GM18505 (cell line): ENCODE measurements around the gene SMARCC1.

Experiments used
- ATAC-seq: cut with Tn5 transposase; IDR thresholded peaks from one replicate; pipeline ENCODE4 v1.9.1; 2021; ENCODE audit not compliant: unreplicated experiment
- POLR2A ChIP-seq: IDR thresholded peaks from 4 replicates; pipeline ENCODE4 v1.6.1; 2011; ENCODE audit warnings: borderline replicate concordance; ENCODE audit not compliant: insufficient read depth, insufficient read length; ENCODE audit errors: extremely low read depth

The SMARCC1 gene

DNA sequence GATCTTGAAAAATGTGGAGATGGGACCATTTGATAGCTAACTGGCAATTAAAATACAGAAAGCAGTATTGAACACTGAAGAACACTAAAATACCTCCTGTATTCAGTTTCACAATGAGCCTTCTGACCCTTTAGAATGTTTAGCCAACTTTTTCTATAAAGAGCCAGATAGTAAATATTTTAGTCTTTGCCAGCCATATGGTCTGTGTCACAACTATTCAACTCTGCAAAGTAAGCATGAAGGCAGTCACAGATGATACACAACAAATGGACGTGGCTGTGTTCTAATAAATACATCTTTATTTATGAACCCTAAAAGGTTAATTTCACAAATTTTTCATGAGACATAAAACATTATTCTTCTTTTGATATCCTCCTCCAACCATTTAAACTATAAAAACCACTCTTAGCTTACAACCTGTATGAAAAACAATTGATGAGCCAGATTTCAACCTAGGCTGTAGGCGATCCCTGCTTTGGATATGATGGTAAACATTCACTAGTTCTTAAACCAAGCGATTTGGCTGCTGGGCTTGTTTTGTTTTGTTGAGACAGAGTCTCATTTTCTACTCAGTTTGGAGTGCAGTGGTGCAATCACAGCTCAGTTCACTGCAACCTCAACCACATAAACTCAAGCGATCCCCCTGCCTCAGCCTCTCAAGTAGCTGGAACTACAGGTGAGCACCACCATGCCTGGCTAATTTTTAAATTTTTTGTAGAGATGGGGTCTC is 189.5 kb downstream of the SMARCC1 start:
- no peak for TF ChIP-seq POLR2A
- ATAC-seq = no peak

DNA sequence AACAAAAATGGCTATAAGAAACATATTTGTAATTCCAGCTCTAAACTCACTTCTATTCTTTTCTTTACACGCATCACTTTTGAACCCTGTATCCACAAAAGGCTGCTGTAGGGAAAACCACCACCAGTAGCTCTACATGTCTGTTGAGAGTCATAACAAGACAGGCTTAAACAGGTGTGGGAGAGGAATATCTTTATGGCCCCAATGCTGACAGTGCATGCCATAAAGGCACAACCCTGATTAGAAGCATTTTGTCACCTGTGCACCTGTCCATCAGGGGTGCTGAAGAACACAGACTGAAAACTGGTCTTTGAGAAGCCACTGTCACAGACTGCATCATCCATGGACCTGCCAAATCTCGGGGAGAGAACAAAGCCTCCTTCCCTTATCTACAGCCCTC is 191.5 kb downstream of the SMARCC1 start:
- TF ChIP-seq POLR2A = no peak
- no peak for ATAC-seq

DNA sequence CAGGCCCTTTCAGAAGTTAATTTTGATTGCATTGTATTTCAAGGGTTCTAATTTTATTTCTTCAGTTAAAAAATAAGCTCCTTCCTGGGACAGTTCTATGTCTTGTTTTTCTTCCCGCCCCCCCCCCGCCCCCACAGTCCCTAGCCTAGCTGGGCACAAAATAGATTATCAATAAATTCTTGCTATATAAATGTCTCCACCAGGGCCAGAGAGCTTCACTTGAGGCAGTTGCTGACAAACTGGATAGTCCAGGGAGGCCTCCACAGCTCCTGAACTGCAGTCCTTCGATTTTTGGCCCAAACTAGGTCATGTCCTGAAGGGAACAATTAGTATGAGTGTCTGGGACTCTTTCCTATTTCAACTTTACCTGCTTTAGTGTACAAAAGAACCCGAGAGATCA is 193.1 kb downstream of the SMARCC1 start:
- no peak for TF ChIP-seq POLR2A
- no peak for ATAC-seq

DNA sequence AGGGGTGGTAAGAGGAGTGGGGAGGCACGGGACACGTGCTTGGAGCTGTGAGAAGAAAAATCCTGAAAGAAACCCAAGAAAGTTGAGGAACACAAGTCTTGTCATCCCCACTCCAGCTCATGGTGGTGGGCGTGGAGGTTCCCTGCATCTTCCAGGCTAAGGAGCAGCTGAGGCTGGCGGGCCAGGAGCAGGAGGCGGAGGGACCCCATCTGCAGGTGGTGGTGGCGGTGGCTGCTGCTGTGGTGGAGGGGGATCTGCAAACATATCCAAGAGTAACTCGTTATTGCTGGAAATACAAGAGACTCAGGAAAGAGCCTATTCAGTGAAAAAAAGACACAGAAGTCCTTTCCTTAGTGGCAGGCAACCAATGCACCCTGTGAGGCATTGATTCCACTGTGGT is 193.6 kb downstream of the SMARCC1 start:
- ATAC-seq = no peak
- no peak for TF ChIP-seq POLR2A

DNA sequence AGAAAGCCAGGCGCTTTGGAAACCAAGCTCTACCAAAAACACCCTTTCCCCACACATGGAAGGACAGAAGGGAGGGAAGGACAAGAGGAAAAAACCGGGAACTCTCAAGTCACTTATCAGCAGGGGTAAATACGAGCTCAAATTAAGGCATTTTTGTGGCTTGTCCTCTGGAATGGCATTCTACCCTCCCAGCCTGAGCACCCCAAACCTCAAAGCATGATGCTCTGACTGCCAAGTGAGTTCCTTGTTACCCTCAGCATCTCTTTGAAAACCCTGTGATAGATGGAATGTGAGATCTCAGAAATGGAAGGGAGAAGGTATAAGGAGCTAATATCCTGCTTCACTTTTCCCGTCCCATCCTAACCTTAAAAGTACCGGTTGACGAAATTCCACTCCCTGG is 194.9 kb downstream of the SMARCC1 start:
- ATAC-seq = no peak
- no peak for TF ChIP-seq POLR2A

DNA sequence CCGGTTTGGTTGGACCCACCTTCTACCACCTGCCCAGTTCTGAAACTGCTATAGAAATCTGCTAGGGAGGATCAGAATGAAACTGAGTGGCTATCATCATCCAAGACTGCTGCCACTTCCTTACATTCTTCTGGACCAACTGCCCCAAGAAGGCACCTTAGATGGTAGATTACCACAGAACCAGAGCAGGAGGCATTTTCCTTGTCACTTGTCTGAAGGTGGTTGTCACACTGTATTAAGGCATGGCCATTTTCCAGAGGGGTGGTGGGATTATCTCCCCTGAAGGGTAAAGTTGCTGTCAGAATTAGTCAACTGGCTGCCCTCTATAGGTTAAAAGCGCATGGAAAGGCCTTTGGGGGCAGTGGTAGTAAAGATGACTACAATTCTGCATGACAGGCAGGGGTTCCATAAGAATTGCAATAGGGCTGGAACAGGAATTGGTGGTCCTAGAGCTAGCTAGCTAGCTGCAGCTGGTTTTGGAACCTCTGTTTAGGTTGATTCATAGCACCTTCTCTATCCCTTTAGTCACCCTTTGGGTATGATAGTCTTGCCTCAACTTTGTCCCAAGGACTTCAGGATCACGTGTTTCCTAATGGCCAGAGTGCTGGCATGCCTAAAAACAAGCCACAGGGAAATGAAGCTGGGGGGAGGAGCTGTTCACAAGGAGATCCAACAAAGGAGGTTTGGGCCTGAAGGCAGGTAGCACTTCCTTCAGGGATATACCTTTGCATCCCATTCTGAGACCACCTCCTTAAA is 198.2 kb downstream of the SMARCC1 start:
- TF ChIP-seq POLR2A = no peak

DNA sequence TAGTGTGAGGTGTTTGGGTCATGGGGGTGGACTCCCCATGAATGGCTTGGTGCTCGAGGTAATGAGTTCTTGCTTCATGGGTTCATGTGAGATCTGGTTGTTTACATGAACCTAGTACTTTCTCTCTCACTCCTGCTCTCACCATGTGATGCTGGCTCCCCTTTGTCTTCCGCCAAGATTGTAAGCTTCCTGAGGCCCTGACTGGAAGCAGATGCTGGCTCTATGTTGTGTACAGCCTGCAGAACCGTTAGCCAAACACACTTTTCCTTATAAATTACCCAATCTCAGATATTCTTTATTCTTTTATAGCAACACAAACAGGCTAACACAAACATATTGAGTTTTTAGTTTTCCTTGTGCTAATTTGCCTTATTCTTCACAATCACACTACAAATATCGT is 199.9 kb downstream of the SMARCC1 start:
- no peak for TF ChIP-seq POLR2A
- ATAC-seq = no peak

More for the DNA sequence above, 198.2 kb downstream of the SMARCC1 start:
- no peak for ATAC-seq

DNA sequence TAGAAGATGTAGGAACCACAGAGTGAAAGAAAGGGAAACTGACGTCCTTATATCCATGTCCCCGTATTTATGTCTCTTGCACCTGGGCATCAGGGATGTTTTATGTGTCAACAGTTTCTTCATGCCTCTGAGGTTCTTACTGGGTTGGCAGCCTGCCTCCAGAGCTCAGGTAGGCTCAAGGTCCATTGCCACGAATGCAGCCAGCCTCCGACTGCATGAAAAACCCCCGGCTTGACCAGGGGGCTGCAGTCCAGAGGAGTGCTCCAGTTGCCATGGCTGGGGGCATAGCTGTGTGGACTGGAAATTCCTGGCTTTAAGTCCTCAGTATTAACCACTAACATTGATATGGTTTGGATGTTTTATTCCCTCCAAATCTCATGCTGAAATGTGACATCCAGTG is 200.3 kb downstream of the SMARCC1 start:
- no peak for ATAC-seq
- TF ChIP-seq POLR2A = no peak

DNA sequence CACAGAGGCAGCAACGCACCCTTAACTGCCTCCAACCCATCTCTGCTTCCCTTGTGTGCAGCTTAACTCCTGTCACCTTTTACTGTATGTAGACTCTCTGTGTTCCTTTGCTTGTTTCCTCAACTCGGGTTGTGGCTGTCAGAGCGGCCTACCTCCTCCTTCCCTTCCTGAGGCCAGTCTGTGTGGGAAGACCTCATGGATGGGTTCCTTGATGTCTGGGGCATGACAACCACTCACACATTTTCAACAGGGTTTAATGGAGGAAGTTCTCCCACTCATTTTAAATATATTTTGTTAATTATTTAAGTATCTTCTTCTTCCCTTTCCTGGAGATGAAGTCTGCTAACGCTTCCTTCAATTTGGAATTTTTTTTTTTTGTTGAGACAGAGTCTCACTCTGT is 201.2 kb downstream of the SMARCC1 start:
- TF ChIP-seq POLR2A = no peak
- no peak for ATAC-seq

DNA sequence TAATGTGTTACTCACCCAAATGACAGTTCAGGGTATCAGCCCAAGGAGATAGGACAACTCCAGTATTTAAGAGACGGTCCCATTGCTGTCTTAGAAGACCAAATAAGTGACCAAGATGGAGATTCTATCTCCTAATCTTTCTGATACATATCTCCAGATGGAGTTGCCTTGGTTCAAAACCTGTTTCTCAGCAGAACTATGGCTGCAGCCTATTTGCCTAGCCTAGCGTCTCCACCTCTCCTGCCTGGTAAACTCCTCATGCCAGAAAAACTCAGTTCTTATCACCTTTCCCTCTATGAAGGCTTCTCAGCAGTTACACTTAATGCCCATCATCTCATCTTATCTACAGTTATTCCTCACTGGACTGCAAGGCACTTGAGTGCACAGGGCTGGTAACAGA is 201.8 kb downstream of the SMARCC1 start:
- no peak for TF ChIP-seq POLR2A
- ATAC-seq = no peak

DNA sequence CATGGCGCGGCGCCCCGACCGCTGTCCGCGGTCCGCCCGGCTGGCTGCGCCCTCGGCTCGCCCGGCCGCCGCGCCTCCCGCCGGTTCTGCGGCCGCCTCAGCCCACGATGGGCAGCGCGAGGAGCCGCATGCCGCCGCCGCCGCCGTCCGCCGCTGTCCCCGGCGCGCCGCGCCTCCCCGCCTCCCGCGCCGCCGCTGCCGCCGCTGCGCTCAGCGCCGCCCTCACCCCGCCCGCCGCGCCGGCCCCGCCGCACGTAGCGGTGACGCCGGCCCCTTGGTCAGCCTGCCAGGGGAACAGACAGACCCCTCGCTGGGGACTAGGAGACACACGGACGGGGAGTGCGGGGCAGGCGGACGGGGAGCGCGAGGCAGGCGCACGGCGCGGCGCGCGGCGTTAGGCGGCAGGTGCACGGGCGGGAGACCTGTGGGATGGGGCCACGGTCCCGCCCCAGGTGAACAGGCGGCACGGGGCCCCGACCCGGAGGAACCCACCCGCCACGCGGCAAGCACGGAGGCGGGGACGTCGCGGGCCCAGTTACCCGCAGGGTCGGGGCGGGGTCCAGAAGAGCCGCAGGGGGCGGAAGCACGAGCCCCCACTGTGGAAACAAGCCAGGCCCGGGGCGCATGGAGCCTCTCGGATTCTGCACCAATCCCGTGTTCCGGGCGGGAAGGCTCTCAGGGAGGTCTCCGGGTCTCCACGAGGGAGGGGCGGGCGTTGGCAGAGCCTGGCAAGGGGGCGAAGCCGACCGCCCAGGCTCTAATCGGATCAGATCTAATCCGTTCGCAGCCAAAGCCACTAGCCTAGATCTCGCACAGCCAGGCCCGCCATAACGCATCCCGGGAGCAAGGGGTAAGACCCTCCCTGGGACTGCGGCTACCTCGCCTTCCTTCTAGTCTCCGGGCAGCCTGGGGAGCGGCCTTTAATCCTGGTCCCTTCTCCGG is 202.7 kb downstream of the SMARCC1 start, which contains the start of gene CSPG5:
CSPG5 (minus strand) TSS at position 175 of the 942 bp plus-strand sequence; CDS start at position 3, 172 bp downstream.
- no peak for TF ChIP-seq POLR2A
- no peak for ATAC-seq

DNA sequence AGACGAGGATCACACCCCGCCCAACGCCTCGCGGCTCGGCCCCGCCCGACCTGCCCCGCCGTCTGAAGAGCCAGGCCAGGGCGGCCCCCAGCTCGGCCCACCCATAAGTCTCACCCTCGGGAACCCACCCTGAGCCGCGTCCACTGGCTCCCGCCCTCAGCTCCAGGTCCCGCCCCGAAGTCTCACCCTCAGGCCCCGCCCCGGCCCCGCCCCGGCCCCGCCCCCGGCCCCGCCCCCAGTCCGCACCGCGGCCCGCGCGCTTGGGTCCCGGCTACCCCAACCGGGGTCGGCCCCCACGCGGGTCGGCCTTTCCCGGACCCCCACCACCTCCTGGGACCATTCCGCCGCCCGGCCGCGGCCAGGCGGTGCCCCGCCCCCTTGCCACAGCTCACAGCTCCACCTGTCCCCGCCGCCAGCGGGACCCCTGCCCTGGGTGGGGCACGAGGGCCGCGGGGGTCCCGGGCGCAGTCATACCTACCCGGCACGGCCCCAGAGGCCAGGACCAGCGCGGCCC is 203.5 kb downstream of the SMARCC1 start:
- ATAC-seq = no peak
- TF ChIP-seq POLR2A = no peak

DNA sequence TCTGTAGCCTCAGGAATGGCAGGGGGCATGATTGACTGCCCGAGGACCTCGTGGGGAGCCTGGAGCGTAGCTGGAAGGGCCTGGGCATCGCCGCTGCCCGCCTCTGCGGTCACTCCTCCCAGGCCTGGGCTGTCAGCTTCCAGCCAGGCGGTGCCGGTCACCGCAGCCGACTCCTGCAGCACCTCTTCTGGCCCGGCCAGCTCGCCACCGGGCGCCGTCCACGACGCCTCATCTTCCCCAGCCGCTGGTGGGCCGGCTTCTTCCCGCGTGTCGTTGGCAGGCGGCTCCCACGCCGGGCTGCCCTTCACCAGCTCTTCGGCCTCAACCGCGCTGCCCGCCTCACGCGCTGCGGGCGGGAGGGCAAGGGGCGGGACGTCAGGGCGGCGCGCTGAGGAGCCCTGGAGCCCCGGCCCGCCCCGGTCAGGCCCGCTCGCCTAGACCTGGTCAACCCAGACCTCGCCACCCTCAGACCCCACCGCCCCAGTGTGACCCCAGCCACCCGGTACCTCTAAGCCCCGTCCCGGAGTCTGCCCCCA is 204.0 kb downstream of the SMARCC1 start:
- ATAC-seq = no peak
- no peak for TF ChIP-seq POLR2A
